GM21528 (cell line): ENCODE data around the gene NOTO.

Experiments
- ATAC-seq: cut with Tn5 transposase; IDR thresholded peaks from one replicate; pipeline ENCODE4 v1.9.1; 2021; ENCODE audit warnings: mild to moderate bottlenecking, moderate library complexity; ENCODE audit not compliant: unreplicated experiment, low FRiP score

Gene NOTO

GRCh38 chr2:73255907-73256617 lies 53.7 kb downstream of the NOTO start:
- no peak for ATAC-seq

- ATAC-seq: no peak
Measured at GRCh38 chr2:73256618-73256922, 54.2 kb downstream of the NOTO start.

- ATAC-seq: no peak
Measured at GRCh38 chr2:73257021-73257420, 54.6 kb downstream of the NOTO start.

GRCh38 chr2:73257425-73258125 lies 55.2 kb downstream of the NOTO start:
- ATAC-seq: no peak

GRCh38 chr2:73258186-73258912 lies 56.0 kb downstream of the NOTO start:
- no peak for ATAC-seq

GRCh38 chr2:73258913-73259215 lies 56.5 kb downstream of the NOTO start:
- ATAC-seq: no peak

- ATAC-seq: no peak
Measured at GRCh38 chr2:73259276-73259675, 56.9 kb downstream of the NOTO start.

- no peak for ATAC-seq
Measured at GRCh38 chr2:73259704-73260337, 57.4 kb downstream of the NOTO start.

GRCh38 chr2:73260338-73260984 lies 58.1 kb downstream of the NOTO start:
- no peak for ATAC-seq
